Keratinocyte (primary cell): ENCODE measurements around the gene SLC12A5.

Source experiments
- EZH2 ChIP-seq: IDR thresholded peaks from one replicate; pipeline ENCODE4 v1.6.1; 2012; ENCODE audit warnings: inconsistent platforms, mild to moderate bottlenecking, low read length, moderate library complexity
- TF ChIP-seq, protein P1 (sequence below), 3 experiments: IDR thresholded peaks in 1 of 3; conservative IDR thresholded peaks in 1 of 3; optimal IDR thresholded peaks in 1 of 3; 2 replicates in 2 of 3; 3 replicates in 1 of 3; pipeline versions ENCODE3 to v1.5.1; 2011; ENCODE audit warnings: low read length in 3 of 3, mild to moderate bottlenecking in 3 of 3, moderate library complexity in 2 of 3, control low read depth in 1 of 3, inconsistent platforms in 1 of 3; ENCODE audit not compliant: insufficient read depth in 2 of 3; ENCODE audit errors: extremely low read depth in 1 of 3

DNA sequence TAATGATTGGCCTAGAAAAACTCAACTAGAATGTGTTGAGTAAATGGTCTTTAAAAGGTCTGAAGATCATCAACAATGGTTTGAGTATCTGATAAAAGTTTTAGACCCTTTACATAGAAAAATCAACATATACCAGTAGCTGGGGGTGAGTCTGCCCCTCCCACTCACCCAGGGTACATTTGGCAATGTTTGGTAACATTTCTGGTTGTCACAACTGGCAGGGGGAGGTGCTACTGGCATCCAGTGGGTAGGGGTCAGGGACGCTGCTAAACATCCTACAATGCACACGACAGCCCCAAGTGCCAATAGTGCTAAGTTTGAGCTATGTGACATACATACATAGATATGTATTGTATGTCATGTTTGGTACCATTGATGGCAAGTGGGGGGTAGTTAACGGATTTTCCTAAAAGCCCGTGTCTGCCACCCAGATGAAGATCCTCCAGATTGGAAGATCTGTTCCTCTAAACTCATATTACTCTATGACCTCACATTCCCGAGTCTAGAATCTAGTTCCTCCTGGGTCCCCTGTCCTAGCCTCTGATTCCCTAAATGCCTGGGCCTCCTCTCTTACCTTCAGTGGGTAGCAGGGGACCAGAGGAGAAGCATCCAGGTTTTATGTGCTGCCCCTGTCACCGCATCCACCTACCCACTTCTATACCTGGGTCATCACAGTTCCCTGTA lies 22.9 kb upstream of the SLC12A5 start:
- TF ChIP-seq, protein P1, sequence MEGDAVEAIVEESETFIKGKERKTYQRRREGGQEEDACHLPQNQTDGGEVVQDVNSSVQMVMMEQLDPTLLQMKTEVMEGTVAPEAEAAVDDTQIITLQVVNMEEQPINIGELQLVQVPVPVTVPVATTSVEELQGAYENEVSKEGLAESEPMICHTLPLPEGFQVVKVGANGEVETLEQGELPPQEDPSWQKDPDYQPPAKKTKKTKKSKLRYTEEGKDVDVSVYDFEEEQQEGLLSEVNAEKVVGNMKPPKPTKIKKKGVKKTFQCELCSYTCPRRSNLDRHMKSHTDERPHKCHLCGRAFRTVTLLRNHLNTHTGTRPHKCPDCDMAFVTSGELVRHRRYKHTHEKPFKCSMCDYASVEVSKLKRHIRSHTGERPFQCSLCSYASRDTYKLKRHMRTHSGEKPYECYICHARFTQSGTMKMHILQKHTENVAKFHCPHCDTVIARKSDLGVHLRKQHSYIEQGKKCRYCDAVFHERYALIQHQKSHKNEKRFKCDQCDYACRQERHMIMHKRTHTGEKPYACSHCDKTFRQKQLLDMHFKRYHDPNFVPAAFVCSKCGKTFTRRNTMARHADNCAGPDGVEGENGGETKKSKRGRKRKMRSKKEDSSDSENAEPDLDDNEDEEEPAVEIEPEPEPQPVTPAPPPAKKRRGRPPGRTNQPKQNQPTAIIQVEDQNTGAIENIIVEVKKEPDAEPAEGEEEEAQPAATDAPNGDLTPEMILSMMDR (optimal IDR thresholded peaks at IDR 0.05 in 1 of 3, IDR thresholded peaks at IDR 0.05 in 1 of 3, conservative IDR thresholded peaks at IDR 0.05 in 1 of 3; ENCODE audit: extremely low read depth in 1 of 3, insufficient read depth in 2 of 3, low read length in 3 of 3) = no peak
- TF ChIP-seq EZH2 = no peak
